Measurements from ENCODE around the gene STEAP1B.

DNA sequence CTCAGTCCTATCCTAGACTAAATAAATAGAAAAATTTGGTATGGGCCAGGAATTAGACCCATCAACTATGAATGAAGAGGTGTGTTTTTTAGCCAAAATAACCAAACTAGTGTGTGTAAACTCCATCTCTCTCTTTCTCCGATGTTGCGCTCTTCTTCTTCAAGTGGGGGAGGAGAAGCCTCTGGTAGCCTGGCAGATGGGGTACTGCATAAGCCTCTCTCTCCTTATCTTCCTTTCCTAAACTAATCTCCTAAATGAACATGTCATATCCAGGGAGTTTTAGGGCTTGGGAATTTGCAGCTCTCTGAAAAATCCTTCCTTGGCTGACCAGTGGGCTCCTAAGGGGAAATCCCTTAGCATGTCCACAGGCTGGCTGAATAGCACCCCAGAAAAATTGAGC, 86.8 kb downstream of the STEAP1B start:
- TF ChIP-seq CTCF (IDR thresholded peaks at IDR 0.05) (no peak), GABPA (IDR thresholded peaks at IDR 0.05; ENCODE audit: low read depth) (no peak), ZBTB33 (IDR thresholded peaks at IDR 0.05; ENCODE audit: borderline replicate concordance, low read depth) (no peak), TAF1 (IDR thresholded peaks at IDR 0.05; ENCODE audit: borderline replicate concordance, low read depth, low read length) (no peak), NRF1 (IDR thresholded peaks at IDR 0.05; ENCODE audit: low read depth, low read length) (no peak)
- TF ChIP-seq, protein P1, sequence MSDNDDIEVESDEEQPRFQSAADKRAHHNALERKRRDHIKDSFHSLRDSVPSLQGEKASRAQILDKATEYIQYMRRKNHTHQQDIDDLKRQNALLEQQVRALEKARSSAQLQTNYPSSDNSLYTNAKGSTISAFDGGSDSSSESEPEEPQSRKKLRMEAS (IDR thresholded peaks at IDR 0.05; ENCODE audit: low read depth), result no peak
